Left cardiac atrium (tissue), 4 donors: ENCODE results near the gene PACS2. TPM values are rescaled to one million over a fixed set of nuclear protein-coding genes. Genes with fewer than 3 reads are reported as not detected.

ENCODE experiments used
- ATAC-seq, 2 donors: fragments of 200-7000 bp; cut with Tn5 transposase; one replicate each; pipeline ENCODE4 v1.9.1; 2020; ENCODE audit warnings: mild to moderate bottlenecking in 2 of 2, moderate library complexity in 2 of 2
- DNase-seq: peaks from one replicate; pipeline ENCODE4 v3.0.0-alpha.2; 2020
- intact Hi-C, 2 donors: fragments of 100-400 bp; cut with DNase I; formaldehyde crosslinking; loops; one replicate each; pipeline versions ENCODE4 v1.14.1 to v1.15.1; 2022 to 2023
- total RNA-seq, 2 donors: library from RNA; stranded (reverse); fragmentation: NEBNext Ultra II Directional; extraction: Animal tissue kit (Norgen Biotek cat#: 25700); gene quantifications; one replicate each; pipeline ENCODE4 v1.2.1, GENCODE V29; 2021
- donor health status: DM: no; HTN: yes; CAD: no.
- donor health status: DM: no; HTN: yes; CAD: no; lungs with severe emphysema.
- donor health status: DM: yes; HTN: yes; CAD: no.
- donor health status: Dilated cardiomyopathy.

The PACS2 gene
- total RNA-seq, 2 donors from 2014 or later: 53.4 to 55.8 TPM

- DNase-seq (no peak), ATAC-seq (no peak)
- intact Hi-C loops: loop anchor here in 1 of 2 donors (10.0 kb wide), 1 partner anchor 52 kb away; no protein-coding TSS in a partner anchor
Observed at GRCh38 chr14:105436891-105437722, 122.6 kb downstream of the PACS2 start.

GRCh38 chr14:105437723-105438500 lies 123.4 kb downstream of the PACS2 start:
- ATAC-seq (no peak), DNase-seq (no peak)
- intact Hi-C loops: loop anchor here in 1 of 2 donors (10.0 kb wide), 1 partner anchor 53 kb away; no protein-coding TSS in a partner anchor

- intact Hi-C loops: loop anchor here in 1 of 2 donors (10.0 kb wide), 1 partner anchor 54 kb away; no protein-coding TSS in a partner anchor
- ATAC-seq (no peak), DNase-seq (no peak)
Observed at GRCh38 chr14:105439179-105439578, 124.6 kb downstream of the PACS2 start.

GRCh38 chr14:105439710-105440553 lies 125.4 kb downstream of the PACS2 start:
- ATAC-seq (no peak), DNase-seq (no peak)
- intact Hi-C loops: loop anchor here in 1 of 2 donors (10.0 kb wide), 1 partner anchor 55 kb away; no protein-coding TSS in a partner anchor

GRCh38 chr14:105440554-105440900 lies 126.0 kb downstream of the PACS2 start:
- DNase-seq (no peak), ATAC-seq (no peak)
- intact Hi-C loops: no loop called here

GRCh38 chr14:105440992-105441391 lies 126.4 kb downstream of the PACS2 start:
- ATAC-seq: no peak
- no peak for DNase-seq
- intact Hi-C loops: no loop called here

- ATAC-seq (no peak), DNase-seq (no peak)
- intact Hi-C loops: no loop called here
Observed at GRCh38 chr14:105442125-105442524, 127.6 kb downstream of the PACS2 start.

DNA sequence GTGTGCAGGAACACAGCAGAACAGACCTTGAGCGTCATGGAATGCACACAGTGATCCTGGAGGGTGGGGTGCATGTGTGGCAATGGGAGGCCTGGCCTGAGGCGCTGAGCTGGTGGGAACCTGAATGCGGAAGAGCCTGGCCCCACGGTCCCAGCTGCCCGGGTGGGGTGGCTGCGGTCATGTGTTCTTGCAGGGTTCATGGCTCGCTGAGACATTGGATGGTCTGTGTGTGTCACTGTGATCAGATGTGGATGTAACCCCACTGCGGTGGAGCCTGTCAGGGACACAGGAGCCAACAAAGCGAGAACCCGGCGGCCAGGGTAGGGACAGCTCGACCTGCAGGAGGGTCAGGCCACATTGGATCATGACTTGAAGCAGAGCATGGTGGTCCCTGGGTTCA lies 128.3 kb downstream of the PACS2 start:
- intact Hi-C loops: no loop called here
- DNase-seq (no peak), ATAC-seq (no peak)

DNA sequence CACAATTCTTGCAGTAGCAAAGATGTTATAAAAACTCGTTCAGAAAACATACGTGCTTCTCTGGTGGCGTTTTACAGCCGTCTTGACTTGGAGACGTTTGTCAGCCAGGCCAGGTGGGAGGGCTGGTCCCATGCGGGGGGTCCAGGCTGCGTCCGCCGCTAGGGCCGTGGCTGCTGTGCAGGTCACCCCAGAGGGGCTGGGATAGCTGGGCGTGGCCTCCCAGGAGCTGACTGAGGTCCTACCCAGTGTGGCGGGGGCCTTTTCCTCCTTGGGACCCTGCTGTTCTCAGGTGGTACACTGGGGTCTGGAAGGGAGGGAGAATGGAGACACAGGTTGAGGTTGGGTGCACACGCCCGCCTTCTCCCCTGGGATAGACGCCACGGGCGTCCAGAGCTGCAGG lies 130.3 kb downstream of the PACS2 start:
- ATAC-seq (no peak), DNase-seq (no peak)
- intact Hi-C loops: loop anchor here in 1 of 2 donors (5.0 kb wide), 1 partner anchor 73 kb away; no protein-coding TSS in a partner anchor

DNA sequence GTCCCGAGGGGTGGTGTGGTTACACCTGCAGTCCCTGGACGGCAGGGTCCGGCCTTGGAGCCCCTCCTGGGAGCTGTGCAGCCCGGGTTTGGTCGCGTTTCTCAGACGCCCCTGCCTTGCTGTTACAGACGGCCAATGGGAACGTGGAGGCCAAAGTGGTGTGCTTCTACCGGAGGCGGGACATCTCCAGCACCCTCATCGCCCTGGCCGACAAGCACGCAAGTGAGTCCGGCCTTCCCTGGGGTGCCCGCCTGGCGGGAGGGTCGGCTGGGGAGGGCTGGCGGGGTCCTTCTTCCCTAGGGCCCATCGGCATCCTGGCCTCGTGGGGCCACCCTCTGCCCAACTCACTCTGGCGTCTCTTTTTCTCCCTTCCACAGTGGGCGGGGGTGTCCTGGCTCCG lies 130.7 kb downstream of the PACS2 start:
- intact Hi-C loops: loop anchor here in 1 of 2 donors (5.0 kb wide), 1 partner anchor 73 kb away; no protein-coding TSS in a partner anchor
- DNase-seq (no peak), ATAC-seq (no peak)

- DNase-seq (no peak), ATAC-seq (no peak)
- intact Hi-C loops: loop anchor here in 1 of 2 donors (5.0 kb wide), 1 partner anchor 74 kb away; no protein-coding TSS in a partner anchor
Observed at GRCh38 chr14:105445901-105446845, 131.6 kb downstream of the PACS2 start.

DNA sequence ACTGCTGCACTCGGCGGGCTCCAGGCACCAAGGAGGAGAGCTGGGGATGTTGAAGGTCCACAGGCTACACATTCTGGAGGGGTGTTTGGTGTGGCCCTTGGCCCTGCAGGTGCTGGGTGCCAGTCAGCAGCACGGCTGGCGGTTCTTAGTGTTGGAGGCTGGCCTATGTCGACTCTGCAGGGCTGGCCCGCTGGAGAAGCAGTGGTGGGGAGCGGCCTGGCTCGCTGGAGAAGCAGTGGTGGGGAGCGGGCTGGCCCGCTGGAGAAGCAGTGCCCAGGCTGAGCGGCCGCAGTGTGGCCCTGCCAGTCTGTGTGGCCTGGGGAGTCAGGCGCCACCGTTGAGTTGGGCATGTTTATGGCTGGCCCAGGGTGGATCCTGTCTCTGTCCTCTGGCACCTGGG lies 132.4 kb downstream of the PACS2 start:
- intact Hi-C loops: loop anchor here in 1 of 2 donors (5.0 kb wide), 1 partner anchor 75 kb away; no protein-coding TSS in a partner anchor
- no peak for ATAC-seq
- DNase-seq: no peak

Other genes with a start within 250 kb of the PACS2 start
- gene GPR132, start 249.3 kb upstream of the PACS2 start, total RNA-seq: 1 to 10 TPM; 1.1 to 2.1 TPM
- 10 to 100 TPM; 22.4 to 25.5 TPM for gene JAG2, start 146.0 kb upstream of the PACS2 start, total RNA-seq
- 10 to 100 TPM; 25.9 to 29.1 TPM for gene NUDT14, start 133.4 kb upstream of the PACS2 start, total RNA-seq
- gene BTBD6, start 66.2 kb upstream of the PACS2 start, total RNA-seq: 10 to 100 TPM; 37.7 to 42.7 TPM
- gene BRF1, start 13.7 kb upstream of the PACS2 start, total RNA-seq: 10 to 100 TPM; 18.8 to 20.0 TPM
- gene TEX22, start 83.8 kb downstream of the PACS2 start, total RNA-seq: 1 to 10 TPM in 1 of 2 donors, under 1 TPM in 1; 0.77 to 1.6 TPM
- gene MTA1, start 105.1 kb downstream of the PACS2 start, total RNA-seq: 100 to 1,000 TPM in 1 of 2 donors, 10 to 100 TPM in 1; 99.5 to 115 TPM
- 100 to 1,000 TPM; 783 to 843 TPM for gene CRIP2, start 160.1 kb downstream of the PACS2 start, total RNA-seq
- gene CRIP1, start 172.1 kb downstream of the PACS2 start, total RNA-seq: 100 to 1,000 TPM; 137 to 192 TPM
- gene TEDC1, start 176.5 kb downstream of the PACS2 start, total RNA-seq: 1 to 10 TPM; 5.1 to 5.9 TPM
- gene TMEM121, start 211.8 kb downstream of the PACS2 start, total RNA-seq: 1 to 10 TPM; 2.2 to 2.7 TPM